Measurements from ENCODE around the gene PCDHB11.
"Not testable (repeated sequence)": the region's sequence is repeated elsewhere in the genome, so short reads cannot be mapped to it uniquely, and the experiment has no call there.

- TF ChIP-seq CTCF, POLR2A (IDR thresholded peaks at IDR 0.05): not testable (repeated sequence)
These were observed 42.1 kb upstream of the PCDHB11 start for GRCh38 chr5:141157356-141157755.

All from tibial nerve (tissue), 3 donors.